NT2/D1 (cell line): ENCODE results near the gene NAMPT.

Experiments used
- YY1 ChIP-seq: IDR thresholded peaks from 2 replicates; pipeline ENCODE4 v1.6.1; 2011; ENCODE audit not compliant: insufficient read length, insufficient read depth
- ZNF274 ChIP-seq: IDR thresholded peaks from 2 replicates; pipeline ENCODE4 v1.6.1; 2011; ENCODE audit warnings: mild to moderate bottlenecking, low read depth, low read length

- no peak for TF ChIP-seq YY1
- no peak for TF ChIP-seq ZNF274
Observed at GRCh38 chr7:106331441-106332175, 46.8 kb upstream of the NAMPT start.
